NCI-H146 treated with DMSO at 0.1 percent for 48 hours (cell line): ENCODE results near the gene SH3TC1.

Experiments
- DNase-seq: peaks from one replicate; lab custom pipeline; 2025; ENCODE audit not compliant: unreplicated experiment; lab: John Stamatoyannopoulos, UW

The SH3TC1 gene

DNA sequence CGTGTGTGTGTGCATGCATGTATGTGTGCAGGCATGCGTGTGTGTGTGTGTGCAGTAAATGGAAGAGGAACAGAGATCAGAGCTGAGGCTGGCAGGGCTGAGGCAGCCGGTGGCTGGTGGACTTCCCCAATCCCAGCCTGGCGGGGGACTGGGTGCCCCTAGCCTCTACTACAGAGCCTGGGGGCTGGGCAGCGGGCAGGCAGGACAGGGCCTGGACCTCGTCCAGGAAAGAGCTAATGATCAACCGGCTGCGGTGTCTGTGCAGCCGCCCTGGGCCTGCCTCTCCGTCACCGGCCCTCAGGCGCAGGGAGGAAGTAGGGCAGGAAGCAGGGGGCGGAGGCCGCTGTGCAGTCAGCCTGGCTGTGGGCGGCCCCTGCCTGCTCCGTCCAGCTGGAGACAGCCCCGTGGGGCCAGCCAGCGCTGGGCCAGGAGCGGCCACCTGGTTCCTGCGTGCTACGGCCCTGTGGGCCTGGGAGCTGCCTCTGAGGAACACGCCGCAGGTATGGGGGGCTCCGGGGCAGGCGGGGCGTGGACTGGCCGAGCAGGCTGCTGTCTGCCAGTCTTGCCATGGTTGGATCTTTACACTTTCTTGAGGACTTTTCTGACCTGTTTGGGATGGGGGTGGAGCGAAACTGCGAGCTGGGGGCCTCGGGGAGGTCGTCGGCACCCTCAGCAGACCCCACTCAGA lies at the start of gene SH3TC1:
SH3TC1 (plus strand) TSS at position 385 of the 688 bp plus-strand sequence. CDS start 5,905 bp downstream, outside the sequence.
- DNase-seq, result peak; percentile 11

DNA sequence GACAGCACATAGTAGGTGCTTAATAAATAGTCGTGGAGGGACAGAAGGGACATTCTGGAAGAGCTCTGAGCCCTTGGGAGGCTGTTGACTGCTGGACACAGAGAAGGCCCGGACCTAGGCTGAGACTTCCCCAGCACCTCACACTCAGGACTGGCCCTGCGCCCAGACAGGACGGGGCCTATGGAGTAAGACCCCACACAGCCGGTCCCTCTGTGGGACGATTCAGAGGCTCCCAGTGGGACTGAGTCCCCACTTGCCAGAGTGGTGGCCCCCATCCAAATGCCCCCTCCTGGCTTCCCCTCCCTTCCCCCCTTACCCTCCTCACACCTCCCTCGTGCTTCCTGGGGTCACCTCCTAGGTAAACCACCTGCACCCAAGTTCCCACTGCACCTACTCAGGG lies 49.4 kb upstream of the SH3TC1 start:
- DNase-seq, result no peak

- no peak for DNase-seq
These were observed 48.7 kb upstream of the SH3TC1 start for GRCh38 chr4:8150152-8151090.

- DNase-seq, result no peak
These were observed 47.9 kb upstream of the SH3TC1 start for GRCh38 chr4:8151165-8151650.

- DNase-seq, result no peak
These were observed 46.8 kb upstream of the SH3TC1 start for GRCh38 chr4:8152090-8152864.

GRCh38 chr4:8152865-8153257 lies 46.2 kb upstream of the SH3TC1 start:
- DNase-seq, result no peak

DNA sequence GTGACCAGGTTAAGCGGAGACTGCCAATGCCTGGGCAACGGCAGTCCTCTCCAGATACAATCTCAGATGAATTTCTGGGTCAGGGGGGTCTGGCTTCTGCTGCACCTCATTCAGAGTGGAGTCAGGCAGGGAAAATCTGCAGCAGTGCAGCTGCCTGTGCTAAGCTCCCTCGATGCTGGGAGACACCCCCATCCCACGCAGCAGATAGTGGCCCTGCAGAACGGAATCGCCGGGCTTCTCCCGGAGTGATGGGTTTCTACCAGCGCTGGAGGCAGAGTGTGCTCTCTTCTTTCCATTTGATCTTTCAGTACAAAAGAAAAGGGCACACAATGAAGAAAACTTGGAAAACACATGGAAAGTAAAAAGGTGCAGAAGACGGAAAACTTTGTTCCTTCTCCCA lies 45.6 kb upstream of the SH3TC1 start:
- no peak for DNase-seq

DNA sequence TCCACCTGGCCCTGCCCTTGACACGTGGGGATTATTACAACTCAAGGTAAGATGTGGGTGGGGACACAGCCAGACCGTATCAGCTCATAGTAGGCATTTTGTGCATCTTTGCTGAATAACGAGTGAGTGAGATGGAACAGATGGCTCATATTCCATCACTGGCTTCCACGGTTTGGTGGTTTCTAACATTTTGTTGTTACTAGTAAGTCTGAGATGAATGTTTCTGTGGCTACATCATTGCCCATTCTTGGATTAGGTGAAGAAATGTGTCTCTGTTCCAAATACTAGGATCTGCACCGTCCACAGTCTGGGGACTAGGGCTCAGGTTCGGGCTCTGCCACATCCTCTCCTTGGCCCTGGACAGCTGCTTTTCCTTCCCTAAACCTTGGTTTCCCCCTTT lies 44.0 kb upstream of the SH3TC1 start:
- DNase-seq, result no peak

DNA sequence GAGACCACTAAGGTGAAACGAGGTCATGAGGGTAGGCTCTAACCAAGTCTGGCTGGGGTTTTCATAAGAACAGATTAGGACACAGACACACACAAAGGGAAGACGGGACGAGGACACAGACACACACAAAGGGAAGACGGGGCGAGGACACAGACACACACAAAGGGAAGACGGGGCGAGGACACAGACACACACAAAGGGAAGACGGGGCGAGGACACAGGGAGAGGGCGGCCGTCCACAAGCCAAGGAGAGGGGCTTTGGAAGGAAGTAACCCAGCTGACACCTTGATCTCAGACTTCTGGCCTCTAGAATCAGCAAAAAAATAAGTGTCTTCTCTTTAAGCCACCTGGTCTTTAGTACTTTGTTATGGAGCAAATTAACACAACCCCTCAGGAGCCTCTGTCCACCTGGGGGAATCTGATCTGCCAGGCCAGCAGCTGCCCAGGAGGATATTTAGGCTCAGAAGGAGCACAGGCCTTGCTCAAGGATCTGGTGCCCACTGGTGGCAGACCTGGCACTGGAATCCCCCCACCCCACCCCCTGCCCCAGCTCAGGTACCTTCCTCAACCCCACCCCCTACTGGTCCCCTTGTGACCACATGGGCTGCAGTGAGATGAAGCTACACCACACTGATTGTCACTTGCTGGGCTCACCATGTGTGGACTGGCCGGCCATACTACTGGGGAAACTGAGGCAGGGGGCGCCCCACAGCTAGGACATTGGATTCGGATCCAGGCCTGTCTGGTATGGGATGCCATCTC lies 43.2 kb upstream of the SH3TC1 start:
- no peak for DNase-seq

DNA sequence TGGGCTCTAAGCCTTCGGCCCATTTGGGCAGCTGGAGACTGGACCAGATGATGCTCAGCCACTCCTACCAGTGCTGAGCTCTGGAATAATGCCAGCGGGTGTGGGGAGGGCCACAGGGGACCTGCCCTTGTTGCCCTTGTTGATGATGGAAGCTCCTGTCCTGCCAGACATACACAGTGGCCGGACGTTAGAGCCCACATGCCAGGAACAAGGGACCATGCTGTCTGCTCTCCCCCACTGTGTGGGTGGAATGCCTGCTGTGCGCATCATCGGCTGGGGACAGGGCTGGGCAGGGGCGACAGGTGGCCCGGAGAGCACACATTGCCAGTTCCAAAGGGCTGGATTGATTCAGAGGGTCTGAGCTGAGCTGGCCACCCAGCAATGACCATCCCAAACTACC lies 42.5 kb upstream of the SH3TC1 start:
- peak; percentile 38 for DNase-seq

DNA sequence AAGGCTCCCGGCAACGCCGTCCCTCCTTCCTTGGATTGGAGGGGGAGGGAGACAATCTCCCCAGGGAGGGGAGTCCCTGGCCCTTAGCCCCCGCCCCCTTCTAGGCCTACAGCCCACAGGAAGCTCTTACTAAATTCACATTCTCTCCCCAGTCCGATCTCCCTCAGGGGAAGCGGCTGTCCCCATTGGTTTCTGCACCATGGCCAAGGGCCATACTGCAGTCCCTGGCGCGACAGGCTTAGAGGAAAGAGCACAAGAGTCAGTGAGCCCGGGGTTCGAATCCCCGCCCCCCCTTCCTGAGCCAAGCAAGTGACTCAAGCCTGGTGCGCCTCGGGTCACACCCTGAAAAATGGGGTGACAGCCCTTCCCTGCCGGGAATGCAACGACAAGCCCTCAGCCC lies 41.6 kb upstream of the SH3TC1 start:
- no peak for DNase-seq

DNA sequence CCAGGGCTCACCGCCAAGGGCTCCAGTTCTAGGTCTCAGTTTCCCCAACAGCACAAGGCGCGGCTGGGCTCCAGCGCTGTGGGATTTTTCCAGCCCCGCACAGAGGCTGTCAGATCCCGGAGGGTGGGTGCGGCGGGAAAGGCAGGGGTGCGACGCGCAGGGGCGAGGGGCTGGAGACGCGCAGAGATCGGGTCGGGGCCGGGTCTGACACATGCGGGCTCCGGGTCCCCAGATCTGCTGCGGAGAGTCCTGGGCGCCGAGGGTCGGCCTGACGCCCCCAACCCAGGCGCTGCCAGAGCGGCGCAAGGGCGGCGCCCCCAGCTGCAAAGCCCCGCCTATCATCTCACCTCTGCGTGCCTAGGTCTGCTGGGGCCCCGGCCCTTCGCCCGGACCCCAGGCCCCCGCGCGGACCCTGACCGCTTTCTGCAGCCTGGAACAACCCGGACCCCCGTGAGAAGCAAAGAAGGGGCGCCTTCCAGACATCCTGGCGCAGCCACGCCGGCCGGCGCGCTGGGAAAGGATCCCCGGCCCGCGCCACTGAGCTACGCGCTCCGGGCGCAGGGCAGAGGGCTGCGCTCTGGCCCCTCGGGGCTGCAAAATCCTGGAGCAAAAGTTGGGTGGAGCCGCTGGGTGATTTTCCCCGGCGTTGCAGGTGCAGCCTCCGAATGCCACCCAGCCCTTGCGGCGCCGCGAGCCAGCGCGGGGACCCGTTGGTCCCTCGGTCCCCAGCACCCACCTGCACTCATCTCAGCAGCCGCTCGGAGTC lies 41.0 kb upstream of the SH3TC1 start:
- no peak for DNase-seq

GRCh38 chr4:8158710-8159536 lies 40.2 kb upstream of the SH3TC1 start, which contains the start of gene ABLIM2:
TSS of gene ABLIM2 (minus strand) at chr4:8158813. CDS start at chr4:8158689, 124 bp downstream.
- DNase-seq, result peak; percentile 85

DNA sequence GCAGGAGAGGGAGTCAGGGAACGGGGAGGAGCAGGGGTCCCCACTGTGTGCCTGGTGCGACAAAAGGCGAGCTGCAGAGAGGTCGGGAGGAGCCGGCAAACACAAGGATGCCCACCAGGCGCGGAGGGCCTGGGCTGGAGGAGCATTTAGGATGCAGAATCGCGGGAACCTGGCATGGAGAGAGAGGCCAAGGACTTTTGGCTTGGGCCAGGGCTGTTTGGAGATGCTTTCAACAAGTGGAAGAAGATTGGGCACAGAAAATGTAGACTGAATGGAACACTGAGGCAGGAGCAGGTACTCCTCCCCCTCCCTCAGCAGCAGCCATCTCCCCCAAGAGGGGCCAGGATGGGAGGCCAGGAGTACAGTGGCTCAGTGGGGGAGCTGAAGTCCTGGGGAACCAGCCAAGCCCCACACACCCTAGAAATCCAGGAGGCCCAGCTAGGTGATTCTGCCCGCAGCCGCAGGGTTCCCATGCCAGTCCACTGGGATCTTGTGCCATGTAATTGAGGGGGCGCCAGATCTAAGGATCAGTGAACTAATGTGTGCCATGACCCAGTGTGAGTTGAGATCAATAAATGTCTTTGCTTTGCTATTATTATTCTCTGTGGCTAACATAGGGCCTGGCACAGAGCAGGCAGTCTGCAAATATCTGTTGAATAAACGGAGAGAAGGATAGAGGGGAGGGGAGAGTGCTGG lies 39.4 kb upstream of the SH3TC1 start:
- DNase-seq, result no peak

- no peak for DNase-seq
These were observed 38.9 kb upstream of the SH3TC1 start for GRCh38 chr4:8160233-8160560.

- no peak for DNase-seq
These were observed 38.5 kb upstream of the SH3TC1 start for GRCh38 chr4:8160572-8160971.

DNA sequence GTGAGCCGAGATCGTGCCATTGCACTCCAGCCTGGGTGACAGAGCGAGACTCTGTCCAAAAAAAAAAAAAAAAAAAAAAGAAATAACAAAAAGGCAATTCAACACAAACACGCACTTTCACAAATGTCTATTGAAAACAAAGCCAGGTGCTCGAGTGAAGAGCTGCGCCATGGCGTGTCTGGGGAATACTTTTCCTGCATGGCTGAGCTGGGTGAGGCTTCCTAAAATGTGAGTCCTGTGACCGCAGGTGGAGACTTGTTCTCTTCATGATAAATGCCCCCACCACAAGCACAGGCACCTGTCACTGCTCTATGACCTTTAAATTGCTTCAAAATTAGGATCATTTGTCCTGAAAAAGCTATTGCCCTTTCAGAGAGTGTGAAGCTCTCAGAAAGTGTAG lies 36.5 kb upstream of the SH3TC1 start:
- no peak for DNase-seq

- DNase-seq, result no peak
These were observed 36.1 kb upstream of the SH3TC1 start for GRCh38 chr4:8163026-8163425.
